Heart right ventricle (tissue), 16 donors: ENCODE data around the gene PIWIL4. TPM values are rescaled to one million over a fixed set of nuclear protein-coding genes. Genes with fewer than 3 reads are reported as not detected.

ENCODE experiments used
- ATAC-seq, 8 donors: fragments of 200-7000 bp; cut with Tn5 transposase; one replicate each; pipeline ENCODE4 v1.9.1; 2020; ENCODE audit warnings: mild to moderate bottlenecking in 8 of 8, moderate library complexity in 8 of 8, moderate number of reproducible peaks in 1 of 8
- DNase-seq, 2 donors: peaks; one replicate each; pipeline ENCODE4 v3.0.0-alpha.2; 2020
- H3K27ac ChIP-seq, 10 donors: fragments of 200-600 bp; sonication (generic) in 2 of 10; one replicate each; pipeline versions ENCODE4 v1.5.0 to v1.8.0; 2020 to 2022; ENCODE audit warnings: mild to moderate bottlenecking in 3 of 10
- H3K27me3 ChIP-seq, 7 donors: fragments of 200-600 bp; one replicate each; pipeline ENCODE4 v1.8.0; 2021 to 2022; ENCODE audit warnings: mild to moderate bottlenecking in 2 of 7
- H3K36me3 ChIP-seq, 9 donors: fragments of 200-600 bp; sonication (generic) in 1 of 9; one replicate each; pipeline versions ENCODE4 v1.5.0 to v1.8.0; 2020 to 2022; ENCODE audit warnings: mild to moderate bottlenecking in 2 of 9
- H3K4me1 ChIP-seq, 9 donors: fragments of 200-600 bp; sonication (generic) in 1 of 9; one replicate each; pipeline versions ENCODE4 v1.5.0 to v1.8.0; 2020 to 2022; ENCODE audit warnings: mild to moderate bottlenecking in 4 of 9
- H3K4me3 ChIP-seq, 10 donors: fragments of 200-600 bp; sonication (generic) in 2 of 10; one replicate each; pipeline versions ENCODE4 v1.5.0 to v1.8.0; 2020 to 2022; ENCODE audit warnings: mild to moderate bottlenecking in 7 of 10, moderate library complexity in 2 of 10
- H3K9me3 ChIP-seq, 11 donors: fragments of 200-600 bp in 10 of 11; sonication (generic) in 2 of 11; one replicate each; pipeline versions ENCODE4 v1.5.0 to v1.8.0; 2013 to 2022; ENCODE audit warnings: mild to moderate bottlenecking in 2 of 11, control low read depth in 1 of 11, moderate library complexity in 1 of 11
- WGBS, 2 donors: extraction: QIAGEN DNeasy Blood & Tissue Kit; methylation state at CpG; one replicate each; pipeline ENCODE4 v1.1.7; 2013; ENCODE audit warnings: inconsistent platforms in 1 of 2; 5-methylcytosine and 5-hydroxymethylcytosine counted together
- intact Hi-C, 10 donors: fragments of 100-400 bp; cut with DNase I; formaldehyde crosslinking; loops; one replicate each; pipeline versions ENCODE4 v1.11.1 to v1.14.2; 2022
- polyA plus RNA-seq, 2 donors: library from polyadenylated mRNA; stranded (reverse); fragments of 200-250 nt; gene quantifications; one replicate each; pipeline ENCODE4 v1.2.3, GENCODE V29; 2013
- total RNA-seq, 10 donors: library from RNA; stranded (reverse); fragmentation: NEBNext Ultra II Directional in 3 of 10; extraction: Animal tissue kit (Norgen Biotek cat#: 25700) in 3 of 10; gene quantifications; one replicate each; pipeline versions ENCODE4 v1.2.1 to v1.2.4, GENCODE V29; 2021 to 2023
- TF ChIP-seq, protein P1 (sequence below), 9 donors: fragments of 200-600 bp; sonication (generic) in 2 of 9; IDR thresholded peaks; one replicate each; pipeline versions ENCODE4 v1.5.0 to v1.8.0; 2021 to 2022; ENCODE audit warnings: antibody characterized with exemption in 9 of 9, mild to moderate bottlenecking in 5 of 9, moderate library complexity in 1 of 9
- donor health status: Arrhythmogenic right ventricular cardiomyopathy.
- donor health status: ischemic (EF 13 %, LVEDD 7.1; RV severe dilation, severe dysfunction).
- donor health status: healthy with polysubstance abuse.
- donor health status: DM: no; HTN: yes; CAD: no.
- donor health status: DM: no; HTN: no; CAD: no.
- donor health status: ischemic (EF 25% LVEDD 6.9; RV normal size, moderate dysfunction).
- donor health status: ischemic (EF 25% LVEDD 5.7; RV mildly dilated, moderate dysfunction).
- donor health status: healthy.
- donor health status: DM: yes; HTN: yes; CAD: no.
- donor health status: Ischemic cardiomyopathy.
- donor health status: ischemic (EF 35%, LVEDD 5.7; RV mildly dilated, moderate dysfunction).
- donor health status: nonischemic (EF 11% LVEDD 7.7; RV severe dilation, severe dysfunction).
- donor health status: DM: yes; HTN: yes; CAD: no.
- donor health status: PGD.
- donor health status: ischemic (EF 29% LVEDD 5.4; RV normal size, mild dysfunction).
- donor health status: nonischemic (EF 23%, LVEDD 6.1; RV moderate dilation, normal function).

Gene PIWIL4
- total and polyA plus RNA-seq, 12 donors, result 0.37 to 2.6 (median 1.3) TPM

GRCh38 chr11:94632356-94632755 lies 65.2 kb downstream of the PIWIL4 start:
- ATAC-seq (no peak), DNase-seq (no peak)
- no peaks in the 10 kb centered on the region for H3K4me1 ChIP-seq
- H3K36me3 ChIP-seq, result no peaks in the 10 kb centered on the region
- whole genome bisulfite sequencing, 2 donors, result 86 to 89% methylated on average over 2 of the region's 2 CpGs
- TF ChIP-seq, protein P1, sequence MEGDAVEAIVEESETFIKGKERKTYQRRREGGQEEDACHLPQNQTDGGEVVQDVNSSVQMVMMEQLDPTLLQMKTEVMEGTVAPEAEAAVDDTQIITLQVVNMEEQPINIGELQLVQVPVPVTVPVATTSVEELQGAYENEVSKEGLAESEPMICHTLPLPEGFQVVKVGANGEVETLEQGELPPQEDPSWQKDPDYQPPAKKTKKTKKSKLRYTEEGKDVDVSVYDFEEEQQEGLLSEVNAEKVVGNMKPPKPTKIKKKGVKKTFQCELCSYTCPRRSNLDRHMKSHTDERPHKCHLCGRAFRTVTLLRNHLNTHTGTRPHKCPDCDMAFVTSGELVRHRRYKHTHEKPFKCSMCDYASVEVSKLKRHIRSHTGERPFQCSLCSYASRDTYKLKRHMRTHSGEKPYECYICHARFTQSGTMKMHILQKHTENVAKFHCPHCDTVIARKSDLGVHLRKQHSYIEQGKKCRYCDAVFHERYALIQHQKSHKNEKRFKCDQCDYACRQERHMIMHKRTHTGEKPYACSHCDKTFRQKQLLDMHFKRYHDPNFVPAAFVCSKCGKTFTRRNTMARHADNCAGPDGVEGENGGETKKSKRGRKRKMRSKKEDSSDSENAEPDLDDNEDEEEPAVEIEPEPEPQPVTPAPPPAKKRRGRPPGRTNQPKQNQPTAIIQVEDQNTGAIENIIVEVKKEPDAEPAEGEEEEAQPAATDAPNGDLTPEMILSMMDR (IDR thresholded peaks at IDR 0.05), result no peak
- no peaks in the 10 kb centered on the region for H3K27me3 ChIP-seq
- no peak overlapping the region for H3K27ac ChIP-seq
- H3K4me3 ChIP-seq, result no peak overlapping the region
- intact Hi-C loops, result no loop called here
- H3K9me3 ChIP-seq, result peaks cover 0 to 6% (median 0%) of the 10 kb centered on the region in 11 donors

DNA sequence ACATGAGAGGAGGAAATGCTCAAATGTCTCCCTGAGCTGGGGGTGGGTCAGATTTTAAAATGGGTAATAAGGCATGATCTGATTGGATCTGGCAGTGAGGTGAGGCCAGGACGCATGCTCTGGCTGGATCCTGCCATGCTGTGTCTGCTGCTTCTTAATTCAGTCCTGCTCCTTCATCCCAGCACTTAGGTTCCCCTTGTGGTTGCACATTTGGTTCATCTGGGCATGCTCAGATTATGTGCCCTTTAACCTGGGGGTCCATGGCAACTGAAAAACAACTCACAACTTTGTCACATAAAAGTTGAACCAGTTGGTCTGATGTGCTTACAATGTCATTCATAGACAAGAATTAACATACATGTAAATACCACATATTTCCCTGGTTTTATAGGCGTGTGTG lies 67.9 kb downstream of the PIWIL4 start:
- Histone ChIP-seq H3K9me3 (no peaks in the 10 kb centered on the region), H3K4me3 (no peak overlapping the region), H3K27ac (no peak overlapping the region), H3K36me3 (no peaks in the 10 kb centered on the region), H3K4me1 (peaks cover 0 to 20% (median 15%) of the 10 kb centered on the region in 9 donors), H3K27me3 (no peaks in the 10 kb centered on the region)
- ATAC-seq (no peak), DNase-seq (no peak)
- 90% methylated on average over 2 of the region's 2 CpGs for WGBS, 2 donors
- intact Hi-C loops, result no loop called here
- TF ChIP-seq, protein P1 (IDR thresholded peaks at IDR 0.05), result no peak

DNA sequence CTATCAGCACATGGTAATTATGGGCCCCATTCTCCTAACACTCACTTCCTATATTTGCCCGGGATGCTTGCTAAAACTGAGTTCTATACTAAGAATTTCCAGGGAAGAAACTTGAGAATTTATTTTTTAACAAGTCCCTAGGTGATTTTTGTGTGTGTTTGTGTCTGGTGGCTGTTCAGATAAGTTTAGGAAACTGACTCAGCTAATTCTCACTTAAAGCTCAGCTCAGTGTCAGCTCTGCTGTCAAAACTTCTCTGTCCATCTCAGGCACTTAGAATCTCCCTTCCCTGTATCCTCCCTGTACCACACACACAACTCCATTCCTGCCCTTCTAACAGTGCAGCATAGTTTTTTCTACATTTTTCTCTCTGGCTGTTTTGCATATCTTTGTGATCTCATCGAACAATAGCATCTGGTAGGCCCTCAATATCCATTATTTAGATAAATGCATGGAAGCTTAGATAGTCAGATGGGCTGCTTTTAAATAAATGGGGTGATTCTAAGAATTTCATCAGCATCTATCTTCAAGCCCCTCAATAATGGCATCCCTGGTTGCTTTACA lies 69.3 kb downstream of the PIWIL4 start:
- Histone ChIP-seq H3K27ac (no peak overlapping the region), H3K27me3 (no peaks in the 10 kb centered on the region), H3K9me3 (no peaks in the 10 kb centered on the region), H3K4me1 (peaks cover 0 to 28% (median 20%) of the 10 kb centered on the region in 9 donors), H3K4me3 (no peak overlapping the region), H3K36me3 (no peaks in the 10 kb centered on the region)
- TF ChIP-seq, protein P1 (IDR thresholded peaks at IDR 0.05), result no peak
- intact Hi-C loops, result no loop called here
- WGBS, 2 donors, result 86 to 89% methylated on average over 2 of the region's 2 CpGs
- no peak for DNase-seq
- no peak for ATAC-seq

DNA sequence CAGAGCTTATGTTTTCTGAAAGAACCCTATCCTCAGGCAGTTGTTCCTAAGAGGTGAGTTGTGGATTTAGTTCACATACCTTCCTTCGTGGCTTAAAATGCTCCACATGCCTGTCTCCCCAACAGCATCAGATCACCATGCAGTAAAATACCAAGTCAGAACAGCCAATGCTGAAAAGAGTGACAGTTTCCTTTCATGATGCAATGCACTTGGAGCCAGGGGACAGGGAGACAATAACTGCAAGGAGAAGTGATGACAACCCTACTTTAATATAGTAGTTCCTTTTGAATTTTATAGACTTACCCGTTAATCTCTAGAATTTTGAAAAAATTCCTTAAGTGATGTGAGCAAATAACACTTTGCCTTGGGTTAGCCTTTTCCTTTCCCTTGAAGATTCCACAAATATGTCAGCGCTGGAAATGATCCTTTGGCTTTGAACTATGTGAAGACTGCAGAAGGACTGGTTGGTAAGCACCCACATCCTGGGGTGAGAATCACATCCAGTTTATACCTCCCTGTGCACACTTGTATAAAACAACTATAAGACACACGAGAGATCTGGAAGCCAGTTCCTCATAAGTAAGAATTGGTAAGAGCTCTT lies 71.2 kb downstream of the PIWIL4 start:
- H3K4me3 ChIP-seq, result peak overlapping the region in 1 of 10 donors; percentile 14
- intact Hi-C loops, result no loop called here
- TF ChIP-seq, protein P1 (IDR thresholded peaks at IDR 0.05), result no peak
- WGBS, 2 donors, result 62 to 67% methylated on average over 4 of the region's 4 CpGs
- no peak for DNase-seq
- ATAC-seq, result peak in 3 of 8 donors; percentile 4 to 20 (median 10)
- no peaks in the 10 kb centered on the region for H3K9me3 ChIP-seq
- peak overlapping the region in 9 of 10 donors; percentile 27 to 86 (median 60) for H3K27ac ChIP-seq
- H3K4me1 ChIP-seq, result peaks cover 0 to 28% (median 20%) of the 10 kb centered on the region in 9 donors
- H3K27me3 ChIP-seq, result no peaks in the 10 kb centered on the region
- no peaks in the 10 kb centered on the region for H3K36me3 ChIP-seq
